Upper lobe of left lung (tissue), 6 donors: Measurements from ENCODE around the gene MCU. TPM values are rescaled to one million over a fixed set of nuclear protein-coding genes. Genes with fewer than 3 reads are reported as not detected.
A peak's percentile ranks its signal among the peaks of the same experiment; 100 is the strongest.

ENCODE experiments used
- ATAC-seq, 2 donors: fragments of 200-7000 bp; cut with Tn5 transposase; one replicate each; pipeline ENCODE4 v1.9.1; 2022; ENCODE audit warnings: mild to moderate bottlenecking in 2 of 2, moderate library complexity in 2 of 2; ENCODE audit not compliant: low FRiP score in 2 of 2
- DNase-seq, 2 donors: peaks; one replicate each; pipeline ENCODE4 v3.0.0-alpha.2; 2019 to 2020
- H3K27ac ChIP-seq, 4 donors: fragments of 200-600 bp; sonication (generic); one replicate each; pipeline ENCODE4 v1.5.1; 2016 to 2019
- H3K27me3 ChIP-seq, 4 donors: fragments of 200-600 bp; sonication (generic); one replicate each; pipeline ENCODE4 v1.5.1; 2017 to 2019
- H3K36me3 ChIP-seq, 4 donors: fragments of 200-600 bp; sonication (generic); one replicate each; pipeline ENCODE4 v1.5.1; 2016 to 2019
- H3K4me1 ChIP-seq, 4 donors: fragments of 200-600 bp; sonication (generic); one replicate each; pipeline ENCODE4 v1.5.1; 2018 to 2019
- H3K4me3 ChIP-seq, 4 donors: fragments of 200-600 bp; sonication (generic); one replicate each; pipeline ENCODE4 v1.5.1; 2017 to 2019; ENCODE audit warnings: mild to moderate bottlenecking in 2 of 4, moderate library complexity in 1 of 4
- H3K9me3 ChIP-seq, 4 donors: fragments of 200-600 bp; sonication (generic); one replicate each; pipeline ENCODE4 v1.5.1; 2018 to 2019
- EP300 ChIP-seq, 4 donors: sonication (generic); formaldehyde crosslinking; IDR thresholded peaks; one replicate each; pipeline ENCODE4 v1.5.1; 2017; ENCODE audit warnings: antibody characterized with exemption in 4 of 4, control low read depth in 2 of 4
- POLR2A ChIP-seq, 4 donors: fragments of 450-650 bp; IDR thresholded peaks; one replicate each; pipeline ENCODE4 v1.5.1; 2016 to 2017; ENCODE audit warnings: antibody characterized with exemption in 4 of 4, mild to moderate bottlenecking in 2 of 4
- POLR2AphosphoS5 ChIP-seq, 2 donors: sonication (generic); formaldehyde crosslinking; IDR thresholded peaks; one replicate each; pipeline ENCODE4 v1.5.1; 2017; ENCODE audit warnings: antibody characterized with exemption in 2 of 2
- WGBS, 2 donors: methylation state at CpG; one replicate each; pipeline ENCODE4 v1.1.5; 2017 to 2018; 5-methylcytosine and 5-hydroxymethylcytosine counted together
- total RNA-seq, 6 donors: library from RNA; depleted of rRNA in 4 of 6; stranded (reverse); fragments of >200 nt in 4 of 6; gene quantifications; one replicate each; pipeline versions ENCODE4 v1.1.0 to v1.2.1, GENCODE V29; 2016 to 2021
- TF ChIP-seq, protein P1 (sequence below), 6 experiments: fragments of 450-650 bp in 4 of 6; fragments of 200-600 bp in 2 of 6; sonication (generic) in 2 of 6; IDR thresholded peaks; one replicate each; pipeline ENCODE4 v1.5.1; 2016 to 2019; ENCODE audit warnings: antibody characterized with exemption in 6 of 6
- donor health status: DM: no; HTN: no; CAD: no; lungs with moderate emphysema.
- donor health status: DM: no; HTN: yes; CAD: no; lungs with severe emphysema.

MCU gene
- total RNA-seq, 6 donors from 2014 or later = 28.2 to 50.5 (median 32.1) TPM

DNA sequence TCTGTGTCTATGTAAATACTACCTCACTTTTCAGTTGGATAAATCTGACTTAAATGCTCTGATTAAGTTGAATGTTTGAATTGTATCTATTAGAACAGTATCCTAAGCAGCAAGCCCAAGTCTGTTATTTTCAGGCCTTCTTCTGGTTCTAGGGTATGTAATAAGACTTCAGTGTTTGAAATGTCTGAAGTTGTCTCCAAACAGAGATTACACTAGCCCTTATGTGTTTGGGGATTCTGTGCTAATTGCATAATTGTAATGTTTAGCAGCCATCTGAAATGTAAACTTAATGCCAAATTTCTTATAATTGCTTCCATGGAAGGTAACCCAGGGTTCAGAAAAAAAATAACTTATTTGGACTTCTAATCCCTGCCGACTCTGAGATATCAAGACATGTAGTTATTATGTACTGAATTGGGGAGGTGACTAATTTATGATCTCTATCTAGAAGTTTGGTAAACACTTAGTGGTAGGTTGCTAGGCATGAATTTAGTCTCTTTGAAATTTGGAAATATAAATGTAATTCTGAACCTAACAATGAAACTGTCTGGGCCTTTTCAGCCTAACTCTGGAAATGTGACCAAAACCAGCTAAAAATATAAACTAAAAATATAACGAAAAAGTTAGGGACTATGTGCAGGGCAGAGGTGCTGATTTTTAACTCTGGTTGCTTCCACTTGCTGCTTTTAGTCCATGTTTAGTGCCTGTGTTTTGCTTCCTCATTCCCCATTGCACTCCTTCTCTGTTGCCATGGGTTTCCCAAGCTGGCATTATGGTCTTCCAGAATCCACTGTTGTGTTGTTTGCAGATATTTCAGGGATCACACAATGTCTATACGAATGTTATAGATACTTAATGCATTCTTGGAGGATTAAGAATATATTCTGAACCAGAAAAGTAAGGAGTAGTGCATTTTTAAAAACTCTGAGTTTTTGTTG is 54.8 kb downstream of the MCU start:
- TF ChIP-seq EP300 (IDR thresholded peaks at IDR 0.05) = no peak
- TF ChIP-seq, protein P1, sequence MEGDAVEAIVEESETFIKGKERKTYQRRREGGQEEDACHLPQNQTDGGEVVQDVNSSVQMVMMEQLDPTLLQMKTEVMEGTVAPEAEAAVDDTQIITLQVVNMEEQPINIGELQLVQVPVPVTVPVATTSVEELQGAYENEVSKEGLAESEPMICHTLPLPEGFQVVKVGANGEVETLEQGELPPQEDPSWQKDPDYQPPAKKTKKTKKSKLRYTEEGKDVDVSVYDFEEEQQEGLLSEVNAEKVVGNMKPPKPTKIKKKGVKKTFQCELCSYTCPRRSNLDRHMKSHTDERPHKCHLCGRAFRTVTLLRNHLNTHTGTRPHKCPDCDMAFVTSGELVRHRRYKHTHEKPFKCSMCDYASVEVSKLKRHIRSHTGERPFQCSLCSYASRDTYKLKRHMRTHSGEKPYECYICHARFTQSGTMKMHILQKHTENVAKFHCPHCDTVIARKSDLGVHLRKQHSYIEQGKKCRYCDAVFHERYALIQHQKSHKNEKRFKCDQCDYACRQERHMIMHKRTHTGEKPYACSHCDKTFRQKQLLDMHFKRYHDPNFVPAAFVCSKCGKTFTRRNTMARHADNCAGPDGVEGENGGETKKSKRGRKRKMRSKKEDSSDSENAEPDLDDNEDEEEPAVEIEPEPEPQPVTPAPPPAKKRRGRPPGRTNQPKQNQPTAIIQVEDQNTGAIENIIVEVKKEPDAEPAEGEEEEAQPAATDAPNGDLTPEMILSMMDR (IDR thresholded peaks at IDR 0.05) = no peak
- no peak for TF ChIP-seq POLR2A (IDR thresholded peaks at IDR 0.05)
- no peak for TF ChIP-seq POLR2AphosphoS5 (IDR thresholded peaks at IDR 0.05)
- no peak for ATAC-seq
- H3K4me1 ChIP-seq = peaks cover 6 to 10% (median 9%) of the 10 kb centered on the region in 4 donors
- H3K27me3 ChIP-seq = no peaks in the 10 kb centered on the region
- H3K9me3 ChIP-seq = no peaks in the 10 kb centered on the region
- WGBS, 2 donors = 47 to 55% methylated on average over 3 of the region's 3 CpGs
- no peak for DNase-seq
- H3K36me3 ChIP-seq = no peaks in the 10 kb centered on the region
- no peak overlapping the region for H3K27ac ChIP-seq
- no peak overlapping the region for H3K4me3 ChIP-seq

DNA sequence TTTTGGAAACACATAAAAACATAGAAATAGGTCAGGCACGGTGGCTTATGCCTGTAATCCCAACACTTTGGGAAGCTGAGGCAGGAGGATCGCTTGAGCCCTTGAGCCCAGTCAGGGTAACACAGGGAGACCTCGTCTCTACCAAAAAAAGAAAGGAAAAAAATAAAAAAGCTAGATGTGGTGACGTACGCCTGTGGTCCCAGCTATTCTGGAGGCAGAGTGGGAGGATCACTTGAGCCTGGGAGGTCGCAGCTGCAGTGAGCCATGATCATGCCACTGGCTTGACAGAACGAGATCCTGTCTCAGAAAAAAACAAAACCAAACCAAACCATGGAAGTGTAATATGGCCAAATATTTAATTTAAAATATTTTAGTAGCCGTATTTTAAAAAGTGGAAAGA is 55.6 kb downstream of the MCU start:
- Histone ChIP-seq H3K4me3 (no peak overlapping the region), H3K36me3 (no peaks in the 10 kb centered on the region), H3K9me3 (no peaks in the 10 kb centered on the region), H3K27ac (no peak overlapping the region), H3K4me1 (peaks cover 6 to 10% (median 9%) of the 10 kb centered on the region in 4 donors), H3K27me3 (no peaks in the 10 kb centered on the region)
- ATAC-seq (no peak), DNase-seq (no peak)
- 95 to 97% methylated on average over 8 of the region's 8 CpGs for WGBS, 2 donors
- TF ChIP-seq, protein P1 (IDR thresholded peaks at IDR 0.05) = no peak
- TF ChIP-seq POLR2AphosphoS5 (IDR thresholded peaks at IDR 0.05) (no peak), POLR2A (IDR thresholded peaks at IDR 0.05) (no peak), EP300 (IDR thresholded peaks at IDR 0.05) (no peak)

GRCh38 chr10:72753760-72754231 is 61.9 kb downstream of the MCU start:
- DNase-seq (peak in 1 of 2 donors; percentile 33), ATAC-seq (peak; percentile 65 to 66)
- TF ChIP-seq POLR2A (IDR thresholded peaks at IDR 0.05) (no peak), POLR2AphosphoS5 (IDR thresholded peaks at IDR 0.05) (no peak), EP300 (IDR thresholded peaks at IDR 0.05) (no peak)
- TF ChIP-seq, protein P1 (IDR thresholded peaks at IDR 0.05) = no peak
- Histone ChIP-seq H3K36me3 (no peaks in the 10 kb centered on the region), H3K4me3 (no peak overlapping the region), H3K9me3 (no peaks in the 10 kb centered on the region), H3K27me3 (no peaks in the 10 kb centered on the region), H3K4me1 (no peaks in the 10 kb centered on the region), H3K27ac (no peak overlapping the region)
- WGBS, 2 donors = 60 to 80% methylated on average over 3 of the region's 3 CpGs

- Histone ChIP-seq H3K9me3 (no peaks in the 10 kb centered on the region), H3K4me3 (no peak overlapping the region), H3K27me3 (no peaks in the 10 kb centered on the region), H3K36me3 (no peaks in the 10 kb centered on the region), H3K4me1 (no peaks in the 10 kb centered on the region), H3K27ac (no peak overlapping the region)
- WGBS, 2 donors = 90 to 94% methylated on average over 2 of the region's 2 CpGs
- TF ChIP-seq EP300 (IDR thresholded peaks at IDR 0.05) (no peak), POLR2AphosphoS5 (IDR thresholded peaks at IDR 0.05) (no peak), POLR2A (IDR thresholded peaks at IDR 0.05) (no peak)
- TF ChIP-seq, protein P1 (IDR thresholded peaks at IDR 0.05) = no peak
- ATAC-seq (no peak), DNase-seq (no peak)
Observed at GRCh38 chr10:72754275-72755032, 62.5 kb downstream of the MCU start.
